ENCODE measurements around the gene C4BPA. TPM values are rescaled to one million over a fixed set of nuclear protein-coding genes. Genes with fewer than 3 reads are reported as not detected.

C4BPA gene
- total and polyA plus RNA-seq, 9 of the 15 experiments (the other 6 are each of a cell fraction or from before 2014, with no cell fraction given): 0.04 to 0.22 (median 0.11) TPM; not detected in 3

- TF ChIP-seq ZNF584 (CRISPR knock-in tag; IDR thresholded peaks at IDR 0.05; ENCODE audit: low read depth): 0 out of 2 replicates have a peak, but pooled peaks have one; percentile 37
- peak; percentile 56; the same call in 1 of the 2 replicates for TF ChIP-seq JUN (IDR thresholded peaks at IDR 0.05; ENCODE audit: borderline replicate concordance, low read depth, low read length)
- TF ChIP-seq JUN (CRISPR knock-in tag; IDR thresholded peaks at IDR 0.05; ENCODE audit: borderline replicate concordance): no peak
- 0 out of 2 replicates have a peak, but pooled peaks have one; percentile 0 for TF ChIP-seq FOXK1 (CRISPR knock-in tag; IDR thresholded peaks at IDR 0.05; ENCODE audit: borderline replicate concordance)
- peak; percentile 37; the same call in 1 of the 2 replicates for TF ChIP-seq ATF3 (IDR thresholded peaks at IDR 0.05)
- TF ChIP-seq ATF3 (CRISPR knock-in tag; conservative IDR thresholded peaks at IDR 0.05): no peak
- 0 out of 2 replicates have a peak, but pooled peaks have one; percentile 6 for TF ChIP-seq TCF3 (CRISPR knock-in tag; IDR thresholded peaks at IDR 0.05)
- TF ChIP-seq, protein P1, sequence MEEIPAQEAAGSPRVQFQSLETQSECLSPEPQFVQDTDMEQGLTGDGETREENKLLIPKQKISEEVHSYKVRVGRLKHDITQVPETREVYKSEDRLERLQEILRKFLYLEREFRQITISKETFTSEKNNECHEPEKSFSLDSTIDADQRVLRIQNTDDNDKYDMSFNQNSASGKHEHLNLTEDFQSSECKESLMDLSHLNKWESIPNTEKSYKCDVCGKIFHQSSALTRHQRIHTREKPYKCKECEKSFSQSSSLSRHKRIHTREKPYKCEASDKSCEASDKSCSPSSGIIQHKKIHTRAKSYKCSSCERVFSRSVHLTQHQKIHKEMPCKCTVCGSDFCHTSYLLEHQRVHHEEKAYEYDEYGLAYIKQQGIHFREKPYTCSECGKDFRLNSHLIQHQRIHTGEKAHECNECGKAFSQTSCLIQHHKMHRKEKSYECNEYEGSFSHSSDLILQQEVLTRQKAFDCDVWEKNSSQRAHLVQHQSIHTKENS (CRISPR knock-in tag; IDR thresholded peaks at IDR 0.05): no peak
- no peak for TF ChIP-seq ZNF24 (IDR thresholded peaks at IDR 0.05)
- peak; percentile 92 for TF ChIP-seq FOSL1 (tag; conservative IDR thresholded peaks at IDR 0.05)
- 0 out of 2 replicates have a peak, but pooled peaks have one; percentile 9 for TF ChIP-seq SOX6 (IDR thresholded peaks at IDR 0.05)
- TF ChIP-seq JUND (IDR thresholded peaks at IDR 0.05; ENCODE audit: borderline replicate concordance, low read depth, low read length): peak; percentile 72; the same call in 1 of the 2 replicates
- TF ChIP-seq JUND (tag; IDR thresholded peaks at IDR 0.05; ENCODE audit: borderline replicate concordance, low read depth, low read length): peak; percentile 48; the same call in 1 of the 3 replicates
- peak in 1 of 2 experiments; percentile 44; a peak in 1 of 4 replicates for TF ChIP-seq RCOR1 (IDR thresholded peaks at IDR 0.05; ENCODE audit: borderline replicate concordance in 1 of 2, low read depth in 2 of 2, low read length in 2 of 2)
- TF ChIP-seq KAT7 (CRISPR knock-in tag; IDR thresholded peaks at IDR 0.05; ENCODE audit: borderline replicate concordance): no peak
- TF ChIP-seq MEIS2 (IDR thresholded peaks at IDR 0.05; ENCODE audit: partially characterized antibody): peak; percentile 9
- in situ Hi-C loops (cut with MboI): loop anchor here (10.0 kb wide), 1 partner anchor 145 kb away; no protein-coding TSS in a partner anchor
Observed at GRCh38 chr1:207079706-207080241, 24.3 kb upstream of the C4BPA start.

More at GRCh38 chr1:207079706-207080241, 24.3 kb upstream of the C4BPA start:
- POLR2A ChIA-PET: interaction anchor here (0.9 to 1.4 kb wide), 3 partner anchors 11 to 169 kb away, joined by 3 read pairs; no protein-coding TSS in a partner anchor
- intact Hi-C loops (cut with micrococcal nuclease): loop anchor here (5.0 to 10.0 kb wide), 4 partner anchors 243 to 605 kb away; partner anchors contain the start of genes CD55 and IKBKE
- no peaks in the 10 kb centered on the region for H3K27me3 ChIP-seq (ENCODE audit: control insufficient read depth in 2 of 2, insufficient read depth in 2 of 2, low read length in 2 of 2)
- FAIRE-seq: no peak
- H3K4me2 ChIP-seq (ENCODE audit: insufficient read depth, low read length): no peak overlapping the region
- BruUV-seq (replicated peaks): no TSS peak
- no peak overlapping the region for H3K27ac ChIP-seq (ENCODE audit: extremely low read depth, low read depth, low read length)
- H3K9ac ChIP-seq (ENCODE audit: insufficient read depth in 1 of 2, low read depth in 2 of 2, low read length in 2 of 2): no peak overlapping the region
- H4K20me1 ChIP-seq (replicated peaks; ENCODE audit: control insufficient read depth, insufficient read depth, low read length): no peaks in the 10 kb centered on the region
- H3K4me1 ChIP-seq (replicated peaks in 1 of 2; ENCODE audit: control insufficient read depth in 2 of 2, insufficient read depth in 2 of 2, low read length in 2 of 2): peaks cover 0 to 17% of the 10 kb centered on the region in 2 experiments; a peak in 4 of 5 replicates
- ATAC-seq: no peak; the same call in 2 of the 3 replicates
- no peaks in the 10 kb centered on the region for H3K79me2 ChIP-seq (ENCODE audit: control insufficient read depth, insufficient read depth, low read length)
- CTCF ChIA-PET (ENCODE audit: low intra/inter-chr PET ratio): interaction anchor here (0.9 to 1.3 kb wide), 3 partner anchors 59 to 418 kb away, joined by 3 read pairs; no protein-coding TSS in a partner anchor
- H3K4me3 ChIP-seq: no peak overlapping the region
- H2AFZ ChIP-seq (ENCODE audit: low read depth, low read length): no peak overlapping the region
- no peaks in the 10 kb centered on the region for H3K9me3 ChIP-seq (replicated peaks; ENCODE audit: control insufficient read depth, insufficient read depth, low read depth, low read length)
- no peaks in the 10 kb centered on the region for H3K9me1 ChIP-seq (ENCODE audit: control insufficient read depth, insufficient read depth, low read length)
- peak; percentile 28 to 48 (median 36) for DNase-seq (ENCODE audit: extremely low read depth in 1 of 4, low spot score in 3 of 4)
- peaks cover 4% of the 10 kb centered on the region; the same call in 1 of the 3 replicates for H3K36me3 ChIP-seq (ENCODE audit: control insufficient read depth, insufficient read depth, low read length)
- WGBS (ENCODE audit: insufficient coverage, low coverage, missing lambda C conversion rate): 33% methylated on average over 6 of the region's 6 CpGs

Measured in K562 (cell line).